Measurements from ENCODE around the gene RERE.

RERE gene

DNA sequence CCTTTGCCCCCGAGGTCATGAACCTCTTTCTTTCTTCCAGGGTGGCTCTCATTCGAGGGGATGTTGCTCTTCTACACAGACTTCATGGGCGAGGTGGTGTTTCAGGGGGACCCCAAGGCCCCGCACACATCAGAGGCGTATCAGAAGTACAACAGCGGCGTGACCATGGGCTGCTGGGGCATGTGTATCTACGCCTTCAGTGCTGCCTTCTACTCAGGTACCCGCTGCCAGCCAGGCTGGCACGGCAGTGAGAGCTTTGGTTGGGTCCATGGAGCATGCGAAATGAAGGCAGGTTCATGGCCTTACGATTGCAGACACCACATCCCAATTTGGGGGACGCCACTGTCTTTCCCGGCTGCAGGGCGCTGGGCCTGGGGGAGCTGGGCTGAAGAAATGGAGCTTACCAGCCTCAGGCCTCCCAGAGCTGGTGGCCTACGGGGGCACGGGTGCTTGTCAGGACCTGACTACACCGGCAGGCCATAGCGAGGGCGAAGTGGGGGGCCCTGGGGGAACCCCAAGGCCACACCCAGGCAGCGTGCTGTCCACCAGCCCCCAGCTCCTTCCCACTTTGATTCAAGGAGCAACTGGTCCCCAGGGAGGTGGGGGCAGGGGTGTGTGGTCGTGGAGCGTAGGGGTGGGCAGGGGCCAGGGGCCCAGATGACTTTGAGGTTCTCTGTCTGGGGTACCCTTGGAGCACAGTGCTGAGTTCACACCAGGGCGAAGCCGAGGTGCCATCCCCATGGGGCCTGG lies 479.5 kb downstream of the RERE start:
- no peak for DNase-seq

- no peak for DNase-seq
Observed at GRCh38 chr1:8335246-8335645, 482.2 kb downstream of the RERE start.

DNA sequence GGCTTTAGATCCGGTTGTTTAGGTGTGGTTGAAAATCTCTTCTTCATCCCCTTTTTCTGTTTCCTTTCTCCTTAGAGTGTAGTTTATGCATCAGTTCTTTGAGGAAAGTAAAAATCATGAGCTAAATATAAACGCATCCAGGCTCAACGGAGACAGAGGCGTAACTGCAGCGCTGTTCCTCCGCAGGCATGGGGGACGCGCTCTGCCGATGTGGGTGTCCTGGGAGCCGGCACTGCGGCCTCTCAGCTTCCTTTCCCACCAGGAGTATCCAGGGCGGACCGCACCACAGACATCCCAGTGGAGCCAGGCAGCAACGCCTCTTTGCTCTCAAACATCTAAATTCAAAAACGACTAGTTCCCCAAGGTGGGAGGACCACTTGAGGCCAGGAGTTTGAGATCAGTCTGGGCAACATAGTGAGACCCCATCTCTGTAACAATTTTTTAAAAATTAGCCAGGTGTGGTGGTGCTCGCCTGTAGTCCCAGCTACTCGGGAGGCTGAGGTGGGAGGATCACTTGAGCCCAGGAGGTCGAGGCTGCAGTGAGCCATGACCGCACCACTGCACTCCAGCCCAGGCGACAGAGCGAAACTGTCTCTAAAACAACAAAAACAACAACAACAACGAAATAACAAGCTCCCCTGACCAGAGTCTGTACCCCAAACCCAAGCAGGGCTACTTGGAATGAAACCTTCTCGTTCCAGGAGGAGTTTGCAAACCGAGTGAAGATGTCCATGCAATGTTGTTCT lies 483.2 kb downstream of the RERE start:
- DNase-seq, result no peak

GRCh38 chr1:8333246-8333987 lies 484.0 kb downstream of the RERE start:
- no peak for DNase-seq

- no peak for DNase-seq
Observed at GRCh38 chr1:8332806-8333205, 484.6 kb downstream of the RERE start.

DNA sequence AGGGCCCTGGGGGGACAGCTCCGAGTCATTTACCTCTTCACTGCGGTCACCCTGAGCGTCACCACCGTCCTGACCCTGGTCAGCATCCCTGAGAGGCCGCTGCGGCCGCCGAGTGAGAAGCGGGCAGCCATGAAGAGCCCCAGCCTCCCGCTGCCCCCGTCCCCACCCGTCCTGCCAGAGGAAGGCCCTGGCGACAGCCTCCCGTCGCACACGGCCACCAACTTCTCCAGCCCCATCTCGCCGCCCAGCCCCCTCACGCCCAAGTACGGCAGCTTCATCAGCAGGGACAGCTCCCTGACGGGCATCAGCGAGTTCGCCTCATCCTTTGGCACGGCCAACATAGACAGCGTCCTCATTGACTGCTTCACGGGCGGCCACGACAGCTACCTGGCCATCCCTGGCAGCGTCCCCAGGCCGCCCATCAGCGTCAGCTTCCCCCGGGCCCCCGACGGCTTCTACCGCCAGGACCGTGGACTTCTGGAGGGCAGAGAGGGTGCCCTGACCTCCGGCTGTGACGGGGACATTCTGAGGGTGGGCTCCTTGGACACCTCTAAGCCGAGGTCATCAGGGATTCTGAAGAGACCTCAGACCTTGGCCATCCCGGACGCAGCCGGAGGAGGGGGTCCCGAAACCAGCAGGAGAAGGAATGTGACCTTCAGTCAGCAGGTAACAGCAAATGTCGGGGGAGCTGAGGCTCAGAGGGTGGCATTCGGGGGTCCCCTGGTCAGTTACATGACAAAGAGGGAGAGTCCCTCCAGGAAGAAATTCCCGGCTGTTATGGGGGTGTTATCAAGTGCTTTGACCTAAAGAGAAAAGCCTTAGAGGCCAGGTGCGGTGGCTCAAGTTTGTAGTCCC lies 486.9 kb downstream of the RERE start:
- DNase-seq, result no peak

- DNase-seq, result no peak
Observed at GRCh38 chr1:8329858-8330257, 487.6 kb downstream of the RERE start.

GRCh38 chr1:8329439-8329838 lies 488.0 kb downstream of the RERE start:
- no peak for DNase-seq

GRCh38 chr1:8328271-8328670 lies 489.2 kb downstream of the RERE start:
- no peak for DNase-seq

DNA sequence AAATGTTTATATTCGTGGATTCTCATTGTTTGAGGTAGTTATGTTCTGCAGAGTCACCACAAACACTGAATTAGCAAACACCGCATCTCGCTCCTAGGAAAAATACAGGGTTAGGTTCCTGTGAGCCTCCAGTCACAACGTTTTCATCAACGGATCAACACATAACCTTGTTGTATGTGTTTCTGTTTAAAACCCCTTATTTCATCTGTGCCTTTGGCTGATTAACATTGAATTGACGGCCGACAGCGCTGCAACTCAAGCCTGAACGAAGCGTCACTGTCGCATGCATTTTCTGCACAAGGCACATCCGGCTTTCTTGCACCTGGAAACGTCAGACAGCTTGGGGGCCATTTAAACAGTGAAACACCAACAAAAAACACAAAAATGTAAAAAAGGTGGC lies 491.2 kb downstream of the RERE start:
- no peak for DNase-seq

DNA sequence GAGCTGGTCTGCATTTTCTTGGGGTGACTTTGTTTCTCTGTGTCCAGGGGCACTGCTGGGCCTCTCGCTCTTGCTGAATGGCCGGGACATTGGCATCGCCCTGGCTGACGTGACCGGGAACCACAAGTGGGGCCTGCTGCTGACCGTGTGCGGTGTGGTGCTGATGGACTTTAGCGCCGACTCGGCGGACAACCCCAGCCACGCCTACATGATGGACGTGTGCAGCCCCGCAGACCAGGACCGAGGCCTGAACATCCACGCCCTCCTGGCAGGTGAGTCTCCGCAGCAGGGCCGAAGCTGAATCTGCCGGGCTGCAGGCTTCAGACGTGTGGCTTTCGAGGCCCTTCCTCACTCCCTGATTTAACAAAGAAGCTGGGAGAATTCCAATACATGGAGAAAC lies 491.7 kb downstream of the RERE start:
- no peak for DNase-seq

DNA sequence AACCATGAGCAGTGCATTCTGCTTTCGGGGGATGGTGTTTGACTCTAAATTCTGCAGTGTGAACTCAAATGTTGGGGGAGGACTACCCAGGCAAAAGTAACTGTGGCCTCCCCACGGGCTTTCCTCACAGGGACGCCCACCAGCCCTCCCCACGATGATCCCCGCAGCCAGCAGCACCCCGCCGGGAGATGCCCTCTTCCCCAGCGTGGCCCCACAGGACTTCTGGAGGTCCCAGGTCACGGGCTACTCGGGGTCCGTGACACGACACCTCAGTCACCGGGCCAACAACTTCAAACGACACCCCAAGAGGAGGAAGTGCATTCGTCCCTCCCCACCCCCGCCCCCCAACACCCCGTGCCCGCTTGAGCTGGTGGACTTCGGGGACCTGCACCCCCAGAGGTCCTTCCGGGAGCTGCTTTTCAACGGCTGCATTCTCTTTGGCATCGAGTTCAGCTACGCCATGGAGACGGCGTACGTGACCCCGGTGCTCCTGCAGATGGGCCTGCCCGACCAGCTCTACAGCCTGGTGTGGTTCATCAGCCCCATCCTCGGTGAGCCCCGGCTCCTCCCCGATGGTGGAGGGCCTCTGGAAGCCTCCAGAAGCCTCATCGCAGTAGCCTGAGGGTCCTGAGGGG lies 493.1 kb downstream of the RERE start:
- DNase-seq, result no peak

DNA sequence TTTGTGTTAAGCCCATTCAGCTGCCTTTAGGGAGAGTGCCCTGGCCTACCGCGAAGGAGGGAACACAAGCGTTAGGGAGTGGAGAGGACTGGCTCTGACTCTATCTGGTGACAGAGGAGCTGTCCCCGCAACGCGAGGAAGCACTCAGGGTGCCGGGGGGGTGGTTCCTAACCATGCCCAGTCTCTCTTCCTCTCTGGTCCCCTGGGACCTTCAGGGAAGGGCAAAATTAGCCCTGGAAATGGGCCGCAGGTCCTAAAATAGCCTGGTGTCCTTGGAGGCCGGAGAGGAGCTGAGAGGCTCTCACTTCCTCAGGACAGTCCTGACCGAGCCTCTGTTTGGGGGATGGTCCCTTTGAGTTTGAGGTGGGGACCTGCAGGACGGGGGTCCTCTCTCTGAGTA lies 493.7 kb downstream of the RERE start:
- no peak for DNase-seq

- DNase-seq, result no peak
Observed at GRCh38 chr1:8321612-8322011, 495.8 kb downstream of the RERE start.

DNA sequence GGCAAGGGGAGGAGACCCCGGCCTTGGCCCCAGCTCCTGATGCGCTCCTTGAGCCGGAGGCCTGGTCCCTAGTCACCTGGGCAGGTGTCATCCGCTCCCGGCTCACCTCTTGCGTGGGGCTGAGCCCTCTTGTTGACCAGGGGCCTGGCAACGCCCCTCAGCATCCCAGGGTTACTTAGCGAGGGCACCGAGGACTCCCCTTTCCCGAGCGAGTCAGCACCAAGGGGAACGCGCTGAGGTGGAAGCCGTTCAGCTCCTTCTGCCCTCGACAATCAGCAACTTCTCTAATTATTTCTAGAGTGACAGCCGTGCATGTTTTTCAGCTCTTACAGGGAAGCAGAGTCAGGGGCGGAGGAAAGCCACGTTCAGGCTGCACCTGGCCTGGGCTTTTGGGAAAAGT lies 499.0 kb downstream of the RERE start:
- peak; percentile 66 for DNase-seq

GRCh38 chr1:8317647-8318381 lies 499.6 kb downstream of the RERE start, which contains the start of gene SLC45A1:
SLC45A1 (plus strand) TSS chr1:8318114; CDS start chr1:8324330, 6,216 bp downstream.
- peak; percentile 83 for DNase-seq

DNA sequence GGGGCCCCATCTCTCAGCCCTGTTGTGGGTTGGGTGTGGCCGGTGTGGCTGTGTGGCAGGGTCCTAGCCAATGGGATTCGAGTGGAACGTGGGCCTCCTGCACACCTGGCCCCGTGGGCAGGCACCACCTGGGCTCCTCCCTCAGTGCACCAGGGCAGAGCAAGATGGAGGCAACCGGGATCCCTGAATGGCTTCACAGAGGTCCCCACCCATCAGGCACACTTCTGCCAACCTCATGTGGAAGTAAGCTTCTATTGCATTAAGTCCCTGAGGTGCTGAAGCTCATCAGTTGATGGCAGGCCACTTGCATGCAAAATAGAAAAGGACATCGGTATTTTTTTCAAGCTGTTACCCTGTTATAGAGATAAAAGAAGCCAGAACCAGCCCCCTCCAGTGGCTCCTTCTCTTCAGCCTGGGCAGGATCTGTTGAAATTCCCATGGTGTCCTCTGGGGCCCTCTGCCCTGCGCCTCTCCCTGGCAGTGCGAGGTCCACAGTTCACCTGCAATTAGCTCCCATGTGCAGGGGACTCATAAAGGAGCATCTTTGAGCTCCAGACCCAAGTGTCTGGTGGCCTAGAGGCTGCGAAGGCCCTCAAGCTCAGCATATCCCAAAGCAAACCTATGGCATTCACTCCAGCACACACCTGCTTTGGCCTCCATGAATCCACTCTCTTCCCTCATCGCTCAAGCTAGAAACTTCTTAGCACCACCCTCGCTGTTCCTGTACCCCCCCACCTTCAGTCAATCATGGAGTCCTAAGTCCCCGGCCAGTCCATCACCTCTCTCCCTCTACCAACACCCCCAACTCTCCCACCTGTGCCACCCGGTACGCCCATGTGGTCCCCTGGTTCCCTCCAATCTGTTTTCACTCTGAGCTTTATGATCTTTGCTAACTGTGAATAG lies 501.6 kb downstream of the RERE start:
- DNase-seq, result no peak

DNA sequence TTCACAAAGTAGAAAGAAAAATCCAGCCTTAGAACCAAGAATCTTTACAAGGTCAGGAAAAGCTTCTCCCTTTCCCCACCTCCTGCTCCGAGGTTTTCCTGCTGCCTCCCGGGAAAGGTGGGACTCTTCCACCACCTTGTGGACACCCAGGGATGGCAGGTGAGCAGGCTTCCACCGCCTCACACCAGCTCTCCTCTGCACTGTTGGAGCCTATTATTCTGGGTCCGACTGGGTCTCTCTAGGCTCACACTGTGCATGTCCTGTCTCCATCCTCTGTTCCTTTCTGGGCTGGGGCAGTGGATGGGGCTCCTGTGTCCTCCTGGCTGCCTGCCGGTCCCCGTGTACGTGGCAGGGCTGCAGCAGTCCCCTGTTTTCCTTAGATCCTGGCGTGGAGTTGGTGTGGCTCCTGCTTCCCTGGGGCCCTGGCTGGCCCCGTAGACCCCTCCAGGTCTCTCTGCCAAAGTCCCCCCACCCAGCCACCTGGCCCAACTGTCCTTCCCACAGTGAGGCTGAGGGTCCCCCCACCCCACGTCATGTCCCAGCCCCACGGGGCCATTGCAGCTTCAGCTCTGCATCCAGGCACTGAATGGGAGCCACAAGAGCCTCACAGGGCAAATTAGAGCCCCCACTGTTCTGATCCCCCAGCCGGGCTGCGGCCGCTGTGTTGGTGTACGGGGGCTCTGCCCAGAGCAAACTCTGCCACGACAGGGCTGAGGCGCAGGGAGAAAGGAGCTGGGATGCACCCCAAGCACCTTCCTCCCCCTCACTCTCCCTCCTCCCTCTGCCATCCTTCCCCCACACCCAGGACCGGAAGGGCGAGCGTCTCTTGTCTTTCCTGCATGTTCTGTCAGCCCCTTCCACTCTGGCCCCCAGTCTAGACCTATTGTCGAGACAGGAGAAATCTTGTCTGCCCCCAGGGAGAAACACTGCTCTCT lies 502.8 kb downstream of the RERE start:
- DNase-seq, result peak; percentile 92

DNA sequence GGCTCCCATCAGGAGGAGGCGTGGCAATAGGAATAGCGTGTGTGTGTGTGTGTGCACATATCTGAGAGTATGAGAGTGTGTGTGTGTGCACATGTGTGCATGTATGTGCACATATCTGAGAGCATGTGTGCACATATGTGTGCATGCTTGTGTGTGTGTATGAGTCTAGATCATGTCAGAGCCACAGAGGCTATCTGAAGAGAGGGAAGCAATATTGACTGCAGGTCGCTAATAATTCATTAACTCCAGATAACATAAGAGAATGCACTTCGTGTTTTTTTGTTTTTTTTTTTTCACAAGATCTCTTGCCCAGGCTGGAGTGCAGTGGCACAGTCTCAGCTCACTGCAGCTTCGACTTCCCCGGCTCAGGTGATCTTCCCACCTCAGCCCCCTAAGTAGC lies 504.2 kb downstream of the RERE start:
- DNase-seq, result no peak

Measured in eye (tissue), 1 donor.